ENCODE data around the gene GPRIN3.
A peak's percentile ranks its signal among the peaks of the same experiment; 100 is the strongest.

The GPRIN3 gene

GRCh38 chr4:89307446-89308160 is at the start of gene GPRIN3:
TSS of gene GPRIN3 (minus strand) at chr4:89307800. CDS start at chr4:89250110, 57,690 bp downstream.
- peak; percentile 10 for DNase-seq
- H3K4me3 ChIP-seq (ENCODE audit: low read depth, low read length) = peak within 1 kb of the TSS; percentile 61
- H3K27me3 ChIP-seq (replicated peaks) = no peaks in the 10 kb centered on the region
- no peak within 1 kb of the TSS for H3K27ac ChIP-seq
- no peaks in the 10 kb centered on the region for H3K36me3 ChIP-seq (replicated peaks)
- TF ChIP-seq, protein P1, sequence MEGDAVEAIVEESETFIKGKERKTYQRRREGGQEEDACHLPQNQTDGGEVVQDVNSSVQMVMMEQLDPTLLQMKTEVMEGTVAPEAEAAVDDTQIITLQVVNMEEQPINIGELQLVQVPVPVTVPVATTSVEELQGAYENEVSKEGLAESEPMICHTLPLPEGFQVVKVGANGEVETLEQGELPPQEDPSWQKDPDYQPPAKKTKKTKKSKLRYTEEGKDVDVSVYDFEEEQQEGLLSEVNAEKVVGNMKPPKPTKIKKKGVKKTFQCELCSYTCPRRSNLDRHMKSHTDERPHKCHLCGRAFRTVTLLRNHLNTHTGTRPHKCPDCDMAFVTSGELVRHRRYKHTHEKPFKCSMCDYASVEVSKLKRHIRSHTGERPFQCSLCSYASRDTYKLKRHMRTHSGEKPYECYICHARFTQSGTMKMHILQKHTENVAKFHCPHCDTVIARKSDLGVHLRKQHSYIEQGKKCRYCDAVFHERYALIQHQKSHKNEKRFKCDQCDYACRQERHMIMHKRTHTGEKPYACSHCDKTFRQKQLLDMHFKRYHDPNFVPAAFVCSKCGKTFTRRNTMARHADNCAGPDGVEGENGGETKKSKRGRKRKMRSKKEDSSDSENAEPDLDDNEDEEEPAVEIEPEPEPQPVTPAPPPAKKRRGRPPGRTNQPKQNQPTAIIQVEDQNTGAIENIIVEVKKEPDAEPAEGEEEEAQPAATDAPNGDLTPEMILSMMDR (IDR thresholded peaks at IDR 0.05; ENCODE audit: low read depth, low read length, missing control alignments) = no peak
- in situ Hi-C loops (cut with HindIII; ENCODE audit: low pct_ligation_motif_present, low sequenced_read_pairs) = no loop called here

- Histone ChIP-seq H3K36me3 (replicated peaks) (no peaks in the 10 kb centered on the region), H3K27me3 (replicated peaks) (no peaks in the 10 kb centered on the region), H3K27ac (no peak overlapping the region), H3K4me3 (ENCODE audit: low read depth, low read length) (no peak overlapping the region)
- TF ChIP-seq, protein P1 (IDR thresholded peaks at IDR 0.05; ENCODE audit: low read depth, low read length, missing control alignments) = no peak
- no peak for DNase-seq
- in situ Hi-C loops (cut with HindIII; ENCODE audit: low pct_ligation_motif_present, low sequenced_read_pairs) = no loop called here
These were observed 49.7 kb upstream of the GPRIN3 start for GRCh38 chr4:89357340-89357739.

DNA sequence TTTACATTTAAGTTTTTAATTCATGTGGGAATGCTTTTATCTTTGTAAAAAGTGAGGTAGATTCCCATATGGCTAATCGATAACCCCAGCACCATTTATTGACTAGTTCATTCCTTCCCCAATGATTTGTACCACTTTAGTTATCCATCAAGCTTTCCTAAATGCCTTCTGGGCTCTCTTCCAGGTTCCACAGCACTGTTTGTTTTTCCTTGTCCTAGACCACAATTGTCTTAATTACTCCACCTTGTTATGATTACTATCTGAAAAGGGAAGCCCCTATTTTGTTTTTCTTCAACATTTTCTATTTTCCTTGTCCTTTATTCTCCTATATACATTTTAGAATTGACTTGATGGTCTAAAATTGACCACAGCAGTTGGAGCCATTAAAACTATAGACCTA is 48.5 kb upstream of the GPRIN3 start:
- TF ChIP-seq, protein P1 (IDR thresholded peaks at IDR 0.05; ENCODE audit: low read depth, low read length, missing control alignments) = no peak
- no peak overlapping the region for H3K27ac ChIP-seq
- no peaks in the 10 kb centered on the region for H3K36me3 ChIP-seq (replicated peaks)
- no peaks in the 10 kb centered on the region for H3K27me3 ChIP-seq (replicated peaks)
- no peak overlapping the region for H3K4me3 ChIP-seq (ENCODE audit: low read depth, low read length)
- in situ Hi-C loops (cut with HindIII; ENCODE audit: low pct_ligation_motif_present, low sequenced_read_pairs) = no loop called here
- no peak for DNase-seq

- Histone ChIP-seq H3K27ac (no peak overlapping the region), H3K27me3 (replicated peaks) (no peaks in the 10 kb centered on the region), H3K4me3 (ENCODE audit: low read depth, low read length) (no peak overlapping the region), H3K36me3 (replicated peaks) (no peaks in the 10 kb centered on the region)
- DNase-seq = no peak
- TF ChIP-seq, protein P1 (IDR thresholded peaks at IDR 0.05; ENCODE audit: low read depth, low read length, missing control alignments) = no peak
- in situ Hi-C loops (cut with HindIII; ENCODE audit: low pct_ligation_motif_present, low sequenced_read_pairs) = no loop called here
These were observed 45.9 kb upstream of the GPRIN3 start for GRCh38 chr4:89353514-89353913.

GRCh38 chr4:89352541-89352940 is 44.9 kb upstream of the GPRIN3 start:
- TF ChIP-seq, protein P1 (IDR thresholded peaks at IDR 0.05; ENCODE audit: low read depth, low read length, missing control alignments) = no peak
- Histone ChIP-seq H3K27ac (no peak overlapping the region), H3K4me3 (ENCODE audit: low read depth, low read length) (no peak overlapping the region), H3K36me3 (replicated peaks) (no peaks in the 10 kb centered on the region), H3K27me3 (replicated peaks) (no peaks in the 10 kb centered on the region)
- in situ Hi-C loops (cut with HindIII; ENCODE audit: low pct_ligation_motif_present, low sequenced_read_pairs) = no loop called here
- no peak for DNase-seq

- Histone ChIP-seq H3K36me3 (replicated peaks) (no peaks in the 10 kb centered on the region), H3K4me3 (ENCODE audit: low read depth, low read length) (no peak overlapping the region), H3K27ac (no peak overlapping the region), H3K27me3 (replicated peaks) (no peaks in the 10 kb centered on the region)
- in situ Hi-C loops (cut with HindIII; ENCODE audit: low pct_ligation_motif_present, low sequenced_read_pairs) = no loop called here
- DNase-seq = no peak
- TF ChIP-seq, protein P1 (IDR thresholded peaks at IDR 0.05; ENCODE audit: low read depth, low read length, missing control alignments) = no peak
These were observed 43.6 kb upstream of the GPRIN3 start for GRCh38 chr4:89351201-89351600.

Measured in brain microvascular endothelial cell (primary cell).